ENCODE results near the gene PC. TPM values are rescaled to one million over a fixed set of nuclear protein-coding genes. Genes with fewer than 3 reads are reported as not detected.

The PC gene
- total RNA-seq, 1 donor: 1.8 TPM

- Histone ChIP-seq H3K4me1 (ENCODE audit: insufficient read depth, low read length) (peaks cover 13% of the 10 kb centered on the region), H3K27me3 (ENCODE audit: insufficient read depth, low read length) (no peaks in the 10 kb centered on the region), H3K9me3 (ENCODE audit: low read depth, low read length) (no peaks in the 10 kb centered on the region), H3K4me3 (ENCODE audit: low read length) (no peak overlapping the region)
Observed at GRCh38 chr11:66953081-66953833, 4.9 kb downstream of the PC start.

GRCh38 chr11:66951927-66952337, 6.3 kb downstream of the PC start:
- no peaks in the 10 kb centered on the region for H3K27me3 ChIP-seq (ENCODE audit: insufficient read depth, low read length)
- no peak overlapping the region for H3K4me3 ChIP-seq (ENCODE audit: low read length)
- H3K9me3 ChIP-seq (ENCODE audit: low read depth, low read length): no peaks in the 10 kb centered on the region
- peaks cover 5% of the 10 kb centered on the region for H3K4me1 ChIP-seq (ENCODE audit: insufficient read depth, low read length)

GRCh38 chr11:66951135-66951534, 7.0 kb downstream of the PC start:
- Histone ChIP-seq H3K4me1 (ENCODE audit: insufficient read depth, low read length) (no peaks in the 10 kb centered on the region), H3K9me3 (ENCODE audit: low read depth, low read length) (no peaks in the 10 kb centered on the region), H3K27me3 (ENCODE audit: insufficient read depth, low read length) (no peaks in the 10 kb centered on the region), H3K4me3 (ENCODE audit: low read length) (no peak overlapping the region)

- no peaks in the 10 kb centered on the region for H3K27me3 ChIP-seq (ENCODE audit: insufficient read depth, low read length)
- no peak overlapping the region for H3K4me3 ChIP-seq (ENCODE audit: low read length)
- no peaks in the 10 kb centered on the region for H3K9me3 ChIP-seq (ENCODE audit: low read depth, low read length)
- no peaks in the 10 kb centered on the region for H3K4me1 ChIP-seq (ENCODE audit: insufficient read depth, low read length)
Observed at GRCh38 chr11:66950112-66950535, 8.1 kb downstream of the PC start.

DNA sequence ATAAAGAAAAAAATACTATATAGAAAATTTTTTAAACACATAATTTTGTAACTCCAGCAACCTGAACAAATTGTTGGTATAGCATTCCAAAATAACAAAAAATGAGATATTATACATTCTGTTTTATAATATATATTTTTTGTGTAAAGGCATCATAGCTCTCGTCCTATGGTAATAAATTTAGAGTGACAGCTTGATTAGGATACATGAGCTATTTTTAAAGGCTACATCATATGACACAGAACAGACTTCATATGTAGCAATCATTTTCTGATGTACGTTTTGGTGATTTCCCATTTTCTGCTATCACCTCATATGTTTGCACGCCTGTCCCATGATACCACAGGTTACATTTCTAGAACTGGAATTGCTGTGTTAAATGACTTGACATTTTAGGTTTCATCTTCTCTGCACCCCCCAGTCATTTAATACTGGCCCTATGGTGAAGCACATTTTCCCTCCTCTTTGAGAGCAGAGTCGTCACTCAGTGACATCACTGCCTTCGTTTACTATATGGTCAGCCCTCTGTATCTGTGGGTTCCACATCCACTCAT, 19.5 kb downstream of the PC start:
- no peaks in the 10 kb centered on the region for H3K4me1 ChIP-seq (ENCODE audit: insufficient read depth, low read length)
- no peaks in the 10 kb centered on the region for H3K9me3 ChIP-seq (ENCODE audit: low read depth, low read length)
- no peaks in the 10 kb centered on the region for H3K27me3 ChIP-seq (ENCODE audit: insufficient read depth, low read length)
- H3K4me3 ChIP-seq (ENCODE audit: low read length): no peak overlapping the region

DNA sequence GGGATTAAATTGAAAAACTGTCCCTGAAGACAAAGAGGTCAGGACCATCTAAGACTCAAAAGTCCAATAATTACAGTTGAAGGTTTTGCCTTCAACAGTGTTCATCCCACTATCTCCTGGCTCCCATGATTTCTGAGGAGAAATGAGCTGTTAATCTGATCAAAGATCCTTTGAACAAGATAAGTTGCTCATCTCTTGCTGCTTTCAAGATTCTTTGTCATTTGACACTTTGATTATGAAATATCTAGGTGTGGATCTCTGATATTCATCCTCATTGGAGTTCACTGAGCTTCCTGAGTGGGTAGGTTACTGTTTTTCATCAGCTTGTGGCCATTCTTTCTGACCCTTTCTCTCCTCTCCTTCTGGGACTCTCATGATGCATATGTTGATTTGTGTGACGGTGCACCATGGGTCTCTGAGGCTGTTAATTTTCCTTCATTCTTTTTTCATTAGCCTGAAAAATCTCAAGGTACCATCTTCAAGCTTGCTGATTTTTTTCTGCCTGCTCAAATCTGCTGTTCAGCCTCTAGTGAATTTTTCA, 20.9 kb downstream of the PC start:
- Histone ChIP-seq H3K27me3 (ENCODE audit: insufficient read depth, low read length) (no peaks in the 10 kb centered on the region), H3K4me3 (ENCODE audit: low read length) (no peak overlapping the region), H3K9me3 (ENCODE audit: low read depth, low read length) (no peaks in the 10 kb centered on the region), H3K4me1 (ENCODE audit: insufficient read depth, low read length) (no peaks in the 10 kb centered on the region)

DNA sequence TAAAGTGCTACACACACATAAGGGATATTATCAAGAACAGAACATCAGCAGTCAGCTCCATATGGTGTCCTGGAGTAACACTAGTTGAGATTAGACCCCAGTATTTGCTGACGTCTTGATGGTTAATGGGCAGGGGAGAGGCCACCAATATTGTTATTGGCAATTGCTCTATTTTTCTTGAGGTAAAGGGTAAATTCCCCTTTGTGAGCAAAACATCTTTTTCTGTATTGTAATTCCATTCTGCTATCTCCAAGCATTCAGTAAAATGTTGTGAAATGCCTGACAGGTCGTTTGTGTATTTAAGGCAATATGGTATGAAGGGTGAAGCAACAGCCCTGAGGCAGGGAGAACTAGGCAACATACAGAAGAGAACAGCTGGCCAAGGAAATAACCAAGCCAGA, 21.9 kb downstream of the PC start:
- H3K4me1 ChIP-seq (ENCODE audit: insufficient read depth, low read length): no peaks in the 10 kb centered on the region
- no peaks in the 10 kb centered on the region for H3K27me3 ChIP-seq (ENCODE audit: insufficient read depth, low read length)
- H3K4me3 ChIP-seq (ENCODE audit: low read length): no peak overlapping the region
- no peaks in the 10 kb centered on the region for H3K9me3 ChIP-seq (ENCODE audit: low read depth, low read length)

DNA sequence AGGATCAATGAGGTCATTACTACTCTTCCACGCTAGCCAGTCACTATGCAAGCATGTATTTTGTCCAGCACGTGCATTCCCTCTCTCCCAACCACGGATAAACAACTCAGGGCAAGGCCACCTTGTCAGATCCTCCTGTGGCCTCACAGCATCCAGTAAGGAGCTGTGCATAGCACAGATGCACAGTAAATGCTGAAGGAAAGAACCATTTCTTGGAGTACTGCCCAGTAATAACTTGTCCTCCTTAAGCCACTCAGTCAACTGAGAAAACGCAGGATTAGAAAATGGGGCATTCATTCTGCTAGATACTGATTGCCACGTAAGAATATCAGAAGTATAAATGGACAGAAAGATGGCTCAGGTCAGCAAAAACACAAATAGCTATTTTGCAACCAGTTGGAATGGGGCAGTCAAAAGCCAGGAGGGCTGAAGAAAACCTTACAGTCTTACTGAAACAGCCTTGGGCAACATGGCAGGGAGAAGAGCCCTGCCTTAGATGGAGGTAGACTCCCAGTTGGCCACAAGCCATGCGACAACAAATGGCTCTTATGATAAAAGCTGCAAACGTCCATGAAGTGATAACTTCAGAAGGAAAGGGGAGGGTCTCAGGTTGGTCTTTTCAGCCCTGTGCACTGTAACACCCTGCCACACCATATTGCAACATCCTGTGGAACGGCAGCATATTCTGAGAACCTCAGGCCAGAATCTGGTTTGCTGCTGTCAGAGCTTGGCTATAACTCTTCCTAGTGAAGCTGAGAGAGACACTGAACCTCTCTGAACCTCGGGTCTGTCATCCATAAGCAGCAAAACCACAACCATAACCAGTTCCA, 23.0 kb downstream of the PC start:
- Histone ChIP-seq H3K4me3 (ENCODE audit: low read length) (no peak overlapping the region), H3K9me3 (ENCODE audit: low read depth, low read length) (no peaks in the 10 kb centered on the region), H3K4me1 (ENCODE audit: insufficient read depth, low read length) (no peaks in the 10 kb centered on the region), H3K27me3 (ENCODE audit: insufficient read depth, low read length) (no peaks in the 10 kb centered on the region)

GRCh38 chr11:66933531-66933930, 24.7 kb downstream of the PC start:
- H3K4me3 ChIP-seq (ENCODE audit: low read length): no peak overlapping the region
- no peaks in the 10 kb centered on the region for H3K4me1 ChIP-seq (ENCODE audit: insufficient read depth, low read length)
- H3K9me3 ChIP-seq (ENCODE audit: low read depth, low read length): no peaks in the 10 kb centered on the region
- H3K27me3 ChIP-seq (ENCODE audit: insufficient read depth, low read length): no peaks in the 10 kb centered on the region

DNA sequence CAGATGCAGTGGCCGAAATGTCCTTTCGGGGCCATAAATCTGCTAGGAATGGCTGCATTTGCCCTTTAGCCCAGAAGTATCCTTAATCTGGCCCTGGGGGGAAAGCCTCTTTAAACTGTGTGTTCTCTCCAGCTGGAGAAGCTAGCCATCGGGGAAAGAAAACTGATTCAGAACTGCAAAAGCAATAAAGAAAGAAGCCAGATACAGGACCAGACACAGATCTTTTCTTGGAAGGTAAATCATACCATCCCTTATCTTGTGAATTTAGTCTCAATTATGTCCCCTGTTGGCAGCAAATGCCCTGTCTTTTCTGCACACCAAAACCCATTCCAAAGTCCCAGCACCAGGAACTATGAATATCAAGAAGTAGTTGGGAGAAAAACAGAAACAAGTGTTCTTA, 25.6 kb downstream of the PC start:
- Histone ChIP-seq H3K4me3 (ENCODE audit: low read length) (no peak overlapping the region), H3K4me1 (ENCODE audit: insufficient read depth, low read length) (no peaks in the 10 kb centered on the region), H3K27me3 (ENCODE audit: insufficient read depth, low read length) (no peaks in the 10 kb centered on the region), H3K9me3 (ENCODE audit: low read depth, low read length) (no peaks in the 10 kb centered on the region)

DNA sequence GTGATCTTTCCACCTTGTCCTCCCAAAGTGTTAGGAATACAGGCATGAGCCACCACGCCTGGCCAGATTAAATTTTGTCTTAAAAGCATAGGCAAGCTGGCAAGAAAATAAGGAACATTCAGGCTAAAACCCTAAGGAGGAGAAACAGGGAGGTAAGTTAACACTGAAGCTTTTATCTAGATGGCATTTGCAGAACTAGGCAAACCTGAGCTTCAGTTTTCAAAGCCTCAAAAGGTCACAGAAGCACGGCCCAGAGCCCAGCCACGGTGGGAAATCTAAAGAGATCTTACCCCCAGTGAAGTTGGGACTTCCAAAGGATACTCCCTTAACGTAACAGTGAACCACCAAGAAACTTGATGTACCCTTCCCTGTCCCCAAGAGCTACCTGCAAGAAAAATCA, 28.4 kb downstream of the PC start:
- Histone ChIP-seq H3K9me3 (ENCODE audit: low read depth, low read length) (no peaks in the 10 kb centered on the region), H3K4me3 (ENCODE audit: low read length) (no peak overlapping the region), H3K27me3 (ENCODE audit: insufficient read depth, low read length) (no peaks in the 10 kb centered on the region), H3K4me1 (ENCODE audit: insufficient read depth, low read length) (no peaks in the 10 kb centered on the region)

- H3K4me3 ChIP-seq (ENCODE audit: low read length): no peak overlapping the region
- no peaks in the 10 kb centered on the region for H3K9me3 ChIP-seq (ENCODE audit: low read depth, low read length)
- no peaks in the 10 kb centered on the region for H3K27me3 ChIP-seq (ENCODE audit: insufficient read depth, low read length)
- H3K4me1 ChIP-seq (ENCODE audit: insufficient read depth, low read length): peaks cover 20% of the 10 kb centered on the region
Observed at GRCh38 chr11:66924272-66924671, 33.9 kb downstream of the PC start.

- Histone ChIP-seq H3K27me3 (ENCODE audit: insufficient read depth, low read length) (no peaks in the 10 kb centered on the region), H3K4me1 (ENCODE audit: insufficient read depth, low read length) (peaks cover 28% of the 10 kb centered on the region), H3K4me3 (ENCODE audit: low read length) (no peak overlapping the region)
Observed at GRCh38 chr11:66922551-66922950, 35.6 kb downstream of the PC start.

DNA sequence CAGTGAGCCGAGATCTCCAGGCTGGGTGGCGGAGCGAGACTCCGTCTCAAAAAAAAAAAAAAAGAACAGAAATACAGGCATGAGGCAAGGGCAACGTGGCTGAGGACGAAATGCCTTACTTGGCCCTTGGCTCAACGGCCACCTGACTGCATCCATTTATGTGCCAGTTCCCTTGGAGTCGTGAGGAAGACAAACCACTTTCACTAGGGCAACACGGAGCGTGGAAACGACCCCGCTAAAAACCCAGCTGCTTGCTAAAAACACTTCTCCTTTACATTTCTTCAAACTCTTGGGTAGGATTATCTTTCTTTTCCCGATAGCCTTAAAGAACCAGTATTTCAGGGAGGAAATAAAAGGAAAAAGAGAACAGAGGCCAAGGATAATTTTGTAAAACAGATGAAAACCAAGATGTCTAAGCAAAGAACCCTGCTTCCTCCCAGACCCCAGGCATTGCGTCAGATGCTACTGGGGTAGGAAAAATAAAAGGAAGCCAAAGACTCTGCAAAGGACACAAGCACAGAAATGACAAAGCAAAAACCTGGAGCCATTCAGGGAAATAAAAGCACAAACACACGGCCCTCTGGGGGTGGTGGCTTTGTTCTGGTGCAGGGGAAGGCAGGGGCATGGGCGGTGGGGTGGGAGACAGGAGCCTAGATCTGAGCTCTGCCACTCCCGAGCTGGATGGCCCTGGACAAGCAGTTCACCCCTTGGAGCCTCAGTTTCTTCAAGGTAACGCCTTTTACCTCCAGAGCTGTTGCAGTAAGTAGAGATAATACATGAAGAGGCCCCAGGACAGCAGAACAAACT, 37.0 kb downstream of the PC start:
- Histone ChIP-seq H3K27me3 (ENCODE audit: insufficient read depth, low read length) (no peaks in the 10 kb centered on the region), H3K4me1 (ENCODE audit: insufficient read depth, low read length) (peaks cover 28% of the 10 kb centered on the region), H3K9me3 (ENCODE audit: low read depth, low read length) (no peaks in the 10 kb centered on the region), H3K4me3 (ENCODE audit: low read length) (no peak overlapping the region)

More at GRCh38 chr11:66922551-66922950, 35.6 kb downstream of the PC start:
- H3K9me3 ChIP-seq (ENCODE audit: low read depth, low read length): no peaks in the 10 kb centered on the region
